Loucy (cell line): Measurements from ENCODE around the gene MPC1L.

Experiments
- H2AFZ ChIP-seq: fragments of 200-600 bp; sonication (generic); 2 replicates; pipeline ENCODE4 v1.6.0; 2016; ENCODE audit warnings: antibody characterized with exemption, mild to moderate bottlenecking, low read length, moderate library complexity
- H3F3A ChIP-seq: fragments of 200-600 bp; 2 replicates; pipeline ENCODE4 v1.6.0; 2016; ENCODE audit warnings: antibody characterized with exemption, low read depth, mild to moderate bottlenecking
- H3K27me3 ChIP-seq: fragments of 200-600 bp; sonication (generic); 2 replicates; pipeline ENCODE4 v1.6.1; 2014; ENCODE audit warnings: low read length, mild to moderate bottlenecking; ENCODE audit not compliant: insufficient read depth, poor library complexity, severe bottlenecking
- H3K36me3 ChIP-seq: fragments of 200-600 bp; sonication (generic); 2 replicates; pipeline ENCODE4 v1.6.1; 2016; ENCODE audit warnings: low read length; ENCODE audit not compliant: insufficient read depth
- H3K4me1 ChIP-seq: fragments of 200-600 bp; sonication (generic); 2 replicates; pipeline ENCODE4 v1.5.1; 2014; ENCODE audit warnings: low read length, mild to moderate bottlenecking; ENCODE audit not compliant: insufficient read depth, poor library complexity, severe bottlenecking
- H3K4me2 ChIP-seq: fragments of 200-600 bp; sonication (generic); 2 replicates; pipeline ENCODE4 v1.6.0; 2014; ENCODE audit warnings: antibody characterized with exemption, low read length, low read depth, mild to moderate bottlenecking; ENCODE audit not compliant: poor library complexity, severe bottlenecking
- H3K4me3 ChIP-seq: fragments of 200-600 bp; sonication (generic); 2 replicates; pipeline ENCODE4 v1.5.1; 2014; ENCODE audit warnings: low read length, mild to moderate bottlenecking, mixed read lengths; ENCODE audit not compliant: poor library complexity, severe bottlenecking
- H3K79me2 ChIP-seq: fragments of 200-600 bp; sonication (generic); 2 replicates; pipeline ENCODE4 v1.6.1; 2014; ENCODE audit warnings: low read length; ENCODE audit not compliant: insufficient read depth
- H3K9ac ChIP-seq: fragments of 200-600 bp; sonication (generic); 2 replicates; pipeline ENCODE4 v1.6.0; 2014; ENCODE audit warnings: mild to moderate bottlenecking, low read depth, low read length, moderate library complexity; ENCODE audit not compliant: poor library complexity, severe bottlenecking
- H3K9me2 ChIP-seq: fragments of 200-600 bp; sonication (generic); replicated peaks from 2 replicates; pipeline ENCODE4 v1.6.1; 2016; ENCODE audit warnings: low read depth, low read length, mixed read lengths
- H3K9me3 ChIP-seq: fragments of 200-600 bp; sonication (generic); 2 replicates; pipeline ENCODE4 v1.6.1; 2014; ENCODE audit warnings: mild to moderate bottlenecking, antibody characterized with exemption, low read length, low read depth; ENCODE audit not compliant: insufficient read depth
- H4K20me1 ChIP-seq: fragments of 200-600 bp; sonication (generic); 2 replicates; pipeline ENCODE4 v1.6.0; 2014; ENCODE audit warnings: antibody characterized with exemption, low read length, mild to moderate bottlenecking; ENCODE audit not compliant: insufficient read depth, poor library complexity, severe bottlenecking
- EZH2phosphoT487 ChIP-seq: fragments of 200-600 bp; IDR thresholded peaks from 2 replicates; pipeline ENCODE4 v1.6.1; 2018; ENCODE audit warnings: antibody characterized with exemption, mild to moderate bottlenecking, moderate library complexity, borderline replicate concordance
- TF ChIP-seq, protein P1 (sequence below): fragments of 200-600 bp; sonication (generic); conservative IDR thresholded peaks from 2 replicates; pipeline ENCODE4 v1.5.1; 2014; ENCODE audit warnings: mild to moderate bottlenecking, antibody characterized with exemption, low read length

The MPC1L gene

GRCh38 chrX:40652664-40653063 is 29.4 kb downstream of the MPC1L start:
- peaks cover 19% of the 10 kb centered on the region; the same call in 1 of the 2 replicates for H3K36me3 ChIP-seq

DNA sequence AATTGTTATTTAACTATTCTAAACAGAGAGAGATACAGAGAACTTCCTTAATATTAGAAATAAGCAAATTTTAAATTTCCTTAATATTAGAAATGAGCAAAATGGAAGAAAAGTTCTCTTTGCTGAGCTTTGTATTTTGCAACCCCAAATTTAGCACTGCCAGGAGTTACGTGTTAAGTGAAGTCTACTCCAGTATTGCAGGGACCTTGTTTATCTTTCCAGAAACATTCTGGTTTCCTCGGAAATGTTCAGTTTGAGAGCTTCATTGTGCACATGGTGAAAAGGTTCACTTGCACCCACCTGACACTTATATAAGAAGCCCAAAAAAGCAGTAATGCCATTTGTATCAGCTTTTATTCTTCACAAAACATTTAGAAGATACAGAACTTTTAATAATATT is 30.3 kb downstream of the MPC1L start:
- no peaks in the 10 kb centered on the region for H3K9me3 ChIP-seq
- H3K9ac ChIP-seq, result no peak overlapping the region
- no peak overlapping the region for H3K4me2 ChIP-seq
- no peak overlapping the region for H3K4me3 ChIP-seq
- no peaks in the 10 kb centered on the region for H3F3A ChIP-seq
- no peaks in the 10 kb centered on the region for H3K4me1 ChIP-seq
- no peaks in the 10 kb centered on the region for H3K79me2 ChIP-seq
- H3K9me2 ChIP-seq, result no peaks in the 10 kb centered on the region
- no peaks in the 10 kb centered on the region for H4K20me1 ChIP-seq
- H3K36me3 ChIP-seq, result peaks cover 19% of the 10 kb centered on the region; the same call in 1 of the 2 replicates
- H2AFZ ChIP-seq, result no peak overlapping the region
- no peaks in the 10 kb centered on the region for H3K27me3 ChIP-seq
- TF ChIP-seq, protein P1, sequence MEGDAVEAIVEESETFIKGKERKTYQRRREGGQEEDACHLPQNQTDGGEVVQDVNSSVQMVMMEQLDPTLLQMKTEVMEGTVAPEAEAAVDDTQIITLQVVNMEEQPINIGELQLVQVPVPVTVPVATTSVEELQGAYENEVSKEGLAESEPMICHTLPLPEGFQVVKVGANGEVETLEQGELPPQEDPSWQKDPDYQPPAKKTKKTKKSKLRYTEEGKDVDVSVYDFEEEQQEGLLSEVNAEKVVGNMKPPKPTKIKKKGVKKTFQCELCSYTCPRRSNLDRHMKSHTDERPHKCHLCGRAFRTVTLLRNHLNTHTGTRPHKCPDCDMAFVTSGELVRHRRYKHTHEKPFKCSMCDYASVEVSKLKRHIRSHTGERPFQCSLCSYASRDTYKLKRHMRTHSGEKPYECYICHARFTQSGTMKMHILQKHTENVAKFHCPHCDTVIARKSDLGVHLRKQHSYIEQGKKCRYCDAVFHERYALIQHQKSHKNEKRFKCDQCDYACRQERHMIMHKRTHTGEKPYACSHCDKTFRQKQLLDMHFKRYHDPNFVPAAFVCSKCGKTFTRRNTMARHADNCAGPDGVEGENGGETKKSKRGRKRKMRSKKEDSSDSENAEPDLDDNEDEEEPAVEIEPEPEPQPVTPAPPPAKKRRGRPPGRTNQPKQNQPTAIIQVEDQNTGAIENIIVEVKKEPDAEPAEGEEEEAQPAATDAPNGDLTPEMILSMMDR, result no peak
- no peak for TF ChIP-seq EZH2phosphoT487

More at GRCh38 chrX:40652664-40653063, 29.4 kb downstream of the MPC1L start:
- Histone ChIP-seq H3K9me2 (no peaks in the 10 kb centered on the region), H3K9me3 (no peaks in the 10 kb centered on the region), H3K9ac (no peak overlapping the region), H3K4me3 (no peak overlapping the region), H3K4me2 (no peak overlapping the region), H2AFZ (no peak overlapping the region), H3F3A (no peaks in the 10 kb centered on the region), H3K79me2 (no peaks in the 10 kb centered on the region), H4K20me1 (no peaks in the 10 kb centered on the region), H3K4me1 (peaks cover 3% of the 10 kb centered on the region), H3K27me3 (no peaks in the 10 kb centered on the region)
- TF ChIP-seq EZH2phosphoT487, result no peak
- TF ChIP-seq, protein P1, result no peak

DNA sequence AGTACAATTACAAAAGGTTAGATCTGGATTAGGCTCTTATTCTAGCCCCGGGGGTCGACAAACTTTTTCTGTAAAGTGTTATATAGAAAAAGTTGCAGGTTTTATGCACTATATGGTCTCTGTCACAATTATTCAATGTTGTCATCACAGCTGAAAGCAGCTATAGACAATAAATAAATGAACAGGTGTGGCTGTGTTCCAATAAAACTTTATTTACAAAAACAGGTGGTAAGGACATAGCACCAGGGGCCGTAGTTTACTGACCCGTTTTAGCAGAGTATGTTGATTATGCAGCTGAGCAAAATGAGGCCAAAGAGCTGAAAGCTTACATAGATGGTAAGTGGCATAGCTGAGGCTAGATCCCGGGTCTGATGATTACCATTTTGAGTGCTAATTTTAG is 37.2 kb downstream of the MPC1L start:
- no peaks in the 10 kb centered on the region for H4K20me1 ChIP-seq
- H3K9ac ChIP-seq, result no peak overlapping the region
- no peaks in the 10 kb centered on the region for H3K27me3 ChIP-seq
- peaks cover 25% of the 10 kb centered on the region; the same call in 1 of the 2 replicates for H3K36me3 ChIP-seq
- no peaks in the 10 kb centered on the region for H3K4me1 ChIP-seq
- no peaks in the 10 kb centered on the region for H3K9me3 ChIP-seq
- H3K9me2 ChIP-seq, result no peaks in the 10 kb centered on the region
- H2AFZ ChIP-seq, result no peak overlapping the region
- no peaks in the 10 kb centered on the region for H3F3A ChIP-seq
- H3K4me2 ChIP-seq, result no peak overlapping the region
- H3K4me3 ChIP-seq, result no peak overlapping the region
- H3K79me2 ChIP-seq, result no peaks in the 10 kb centered on the region
- TF ChIP-seq, protein P1, result no peak
